Esophagus squamous epithelium (tissue), 5 donors: Measurements from ENCODE around the gene TBX2. TPM values are rescaled to one million over a fixed set of nuclear protein-coding genes. Genes with fewer than 3 reads are reported as not detected.

ENCODE experiments used
- DNase-seq: peaks from one replicate; lab custom pipeline; 2025; lab: John Stamatoyannopoulos, UW
- H3K27ac ChIP-seq, 4 donors: fragments of 200-600 bp; sonication (generic); one replicate each; pipeline ENCODE4 v1.5.1; 2016 to 2019; ENCODE audit warnings: mild to moderate bottlenecking in 1 of 4
- H3K27me3 ChIP-seq, 4 donors: fragments of 200-600 bp; sonication (generic); 1 replicate in 3 of 4; 2 replicates in 1 of 4; pipeline versions ENCODE4 v1.5.1 to v1.6.0; 2017 to 2021; ENCODE audit warnings: antibody characterized with exemption in 1 of 4
- H3K36me3 ChIP-seq, 3 donors: fragments of 200-600 bp; sonication (generic); one replicate each; pipeline ENCODE4 v1.5.1; 2016 to 2019
- H3K4me1 ChIP-seq, 3 donors: fragments of 200-600 bp; sonication (generic); one replicate each; pipeline ENCODE4 v1.5.1; 2017 to 2019
- H3K4me3 ChIP-seq, 4 donors: fragments of 200-600 bp; sonication (generic); 1 replicate in 3 of 4; 2 replicates in 1 of 4; pipeline ENCODE4 v1.5.1; 2016 to 2019; ENCODE audit warnings: mild to moderate bottlenecking in 2 of 4, moderate library complexity in 1 of 4
- H3K9me3 ChIP-seq, 3 donors: fragments of 200-600 bp; sonication (generic); one replicate each; pipeline ENCODE4 v1.5.1; 2016 to 2019
- CTCF ChIP-seq, 6 experiments: fragments of 450-650 bp in 4 of 6; fragments of 200-600 bp in 2 of 6; sonication (generic) in 2 of 6; IDR thresholded peaks; one replicate each; pipeline ENCODE4 v1.5.1; 2016 to 2019; ENCODE audit warnings: antibody characterized with exemption in 6 of 6, mild to moderate bottlenecking in 4 of 6, moderate library complexity in 4 of 6
- POLR2A ChIP-seq, 4 donors: fragments of 450-650 bp; IDR thresholded peaks; one replicate each; pipeline ENCODE4 v1.6.1; 2017; ENCODE audit warnings: antibody characterized with exemption in 4 of 4, mild to moderate bottlenecking in 4 of 4, moderate library complexity in 3 of 4
- WGBS, 2 donors: methylation state at CpG; one replicate each; pipeline ENCODE4 v1.1.5; 2018; 5-methylcytosine and 5-hydroxymethylcytosine counted together
- intact Hi-C: fragments of 100-400 bp; cut with DNase I; formaldehyde crosslinking; loops from one replicate; pipeline ENCODE4 v1.15.0; 2022
- total RNA-seq, 4 donors: library from RNA; depleted of rRNA; stranded (reverse); fragments of >200 nt; gene quantifications; one replicate each; pipeline ENCODE4 v1.1.0, GENCODE V29; 2016
- donor health status: DM: yes; HTN: yes; CAD: no.

The TBX2 gene
- total RNA-seq, 4 donors from 2014 or later, result 2.2 to 13.4 (median 4.2) TPM

- Histone ChIP-seq H3K36me3 (no peaks in the 10 kb centered on the region), H3K27me3 (peaks cover 0 to 98% (median 5%) of the 10 kb centered on the region in 4 donors), H3K4me1 (peaks cover 28 to 93% (median 32%) of the 10 kb centered on the region in 3 donors), H3K4me3 (peak overlapping the region; percentile 63 to 75 (median 70)), H3K27ac (peak overlapping the region; percentile 82 to 92 (median 90)), H3K9me3 (no peaks in the 10 kb centered on the region)
- intact Hi-C loops, result loop anchor here (5.0 kb wide), 1 partner anchor 426 kb away; no protein-coding TSS in a partner anchor
- 9% methylated on average over 18 of the region's 29 CpGs; no CpG with 5 or more reads in 1 of the 2 donors for WGBS, 2 donors
- DNase-seq, result no peak
- no peak for TF ChIP-seq CTCF (IDR thresholded peaks at IDR 0.05)
- TF ChIP-seq POLR2A (IDR thresholded peaks at IDR 0.05), result no peak
Measured at GRCh38 chr17:61411011-61411260, 11.3 kb downstream of the TBX2 start.

GRCh38 chr17:61411261-61412142 is 11.9 kb downstream of the TBX2 start:
- 0 to 2% methylated on average over 8 to 21 of the region's 75 CpGs for WGBS, 2 donors
- TF ChIP-seq POLR2A (IDR thresholded peaks at IDR 0.05) (no peak), CTCF (IDR thresholded peaks at IDR 0.05) (peak in 1 of 6 experiments; percentile 4)
- Histone ChIP-seq H3K27ac (peak overlapping the region; percentile 82 to 92 (median 90)), H3K27me3 (peaks cover 0 to 98% (median 5%) of the 10 kb centered on the region in 4 donors), H3K36me3 (no peaks in the 10 kb centered on the region), H3K4me3 (peak overlapping the region; percentile 63 to 75 (median 70)), H3K4me1 (peaks cover 28 to 93% (median 33%) of the 10 kb centered on the region in 3 donors), H3K9me3 (no peaks in the 10 kb centered on the region)
- DNase-seq, result no peak
- intact Hi-C loops, result loop anchor here (5.0 kb wide), 1 partner anchor 426 kb away; no protein-coding TSS in a partner anchor

- Histone ChIP-seq H3K27me3 (peaks cover 0 to 98% (median 5%) of the 10 kb centered on the region in 4 donors), H3K4me3 (peak overlapping the region; percentile 63 to 75 (median 70)), H3K4me1 (peaks cover 35 to 93% (median 40%) of the 10 kb centered on the region in 3 donors), H3K36me3 (no peaks in the 10 kb centered on the region), H3K9me3 (no peaks in the 10 kb centered on the region), H3K27ac (peak overlapping the region; percentile 82 to 92 (median 90))
- DNase-seq, result no peak
- TF ChIP-seq CTCF (IDR thresholded peaks at IDR 0.05) (peak; percentile 91 to 99 (median 98)), POLR2A (IDR thresholded peaks at IDR 0.05) (no peak)
- intact Hi-C loops, result loop anchor here (5.0 kb wide), 1 partner anchor 425 kb away; no protein-coding TSS in a partner anchor
- 0% methylated on average over 1 to 5 of the region's 69 CpGs for WGBS, 2 donors
Measured at GRCh38 chr17:61412143-61412859, 12.7 kb downstream of the TBX2 start.

- TF ChIP-seq CTCF (IDR thresholded peaks at IDR 0.05) (no peak), POLR2A (IDR thresholded peaks at IDR 0.05) (no peak)
- Histone ChIP-seq H3K4me1 (peaks cover 37 to 86% (median 40%) of the 10 kb centered on the region in 3 donors), H3K36me3 (no peaks in the 10 kb centered on the region), H3K27me3 (peaks cover 0 to 98% (median 4%) of the 10 kb centered on the region in 4 donors), H3K9me3 (no peaks in the 10 kb centered on the region), H3K27ac (peak overlapping the region; percentile 82 to 92 (median 90)), H3K4me3 (peak overlapping the region; percentile 63 to 75 (median 70))
- no peak for DNase-seq
- whole genome bisulfite sequencing, 2 donors, result 47 to 48% methylated on average over 6 of the region's 38 CpGs
- intact Hi-C loops, result loop anchor here (5.0 kb wide), 1 partner anchor 424 kb away; no protein-coding TSS in a partner anchor
Measured at GRCh38 chr17:61412860-61413660, 13.4 kb downstream of the TBX2 start.
